Measurements from ENCODE around the gene KMT5B. TPM values are rescaled to one million over a fixed set of nuclear protein-coding genes. Genes with fewer than 3 reads are reported as not detected.

KMT5B gene
- total and polyA plus RNA-seq, 10 of the 15 experiments (the other 5 are each of a cell fraction or from before 2014, with no cell fraction given): 4.7 to 21.8 (median 18.0) TPM

DNA sequence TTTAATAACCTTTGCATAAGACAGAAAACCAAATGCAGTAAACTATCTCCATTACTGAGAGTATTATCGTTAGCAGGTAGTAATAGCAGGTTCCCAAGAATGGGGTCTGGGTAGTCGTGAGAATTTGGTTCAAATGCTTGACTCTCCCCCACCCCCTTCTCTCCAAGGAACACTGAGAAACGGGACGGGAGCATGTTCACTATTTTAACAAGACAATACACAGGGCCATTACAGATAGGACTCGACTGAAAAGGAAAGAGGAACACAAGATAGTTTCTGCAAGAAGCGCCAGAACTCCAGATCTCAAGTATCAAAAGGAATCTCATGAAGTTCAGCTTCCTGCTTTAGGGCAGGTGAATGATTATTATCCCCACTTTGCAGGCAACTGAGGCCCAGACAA, 27.0 kb downstream of the KMT5B start (continued):
- TF ChIP-seq, protein P1, sequence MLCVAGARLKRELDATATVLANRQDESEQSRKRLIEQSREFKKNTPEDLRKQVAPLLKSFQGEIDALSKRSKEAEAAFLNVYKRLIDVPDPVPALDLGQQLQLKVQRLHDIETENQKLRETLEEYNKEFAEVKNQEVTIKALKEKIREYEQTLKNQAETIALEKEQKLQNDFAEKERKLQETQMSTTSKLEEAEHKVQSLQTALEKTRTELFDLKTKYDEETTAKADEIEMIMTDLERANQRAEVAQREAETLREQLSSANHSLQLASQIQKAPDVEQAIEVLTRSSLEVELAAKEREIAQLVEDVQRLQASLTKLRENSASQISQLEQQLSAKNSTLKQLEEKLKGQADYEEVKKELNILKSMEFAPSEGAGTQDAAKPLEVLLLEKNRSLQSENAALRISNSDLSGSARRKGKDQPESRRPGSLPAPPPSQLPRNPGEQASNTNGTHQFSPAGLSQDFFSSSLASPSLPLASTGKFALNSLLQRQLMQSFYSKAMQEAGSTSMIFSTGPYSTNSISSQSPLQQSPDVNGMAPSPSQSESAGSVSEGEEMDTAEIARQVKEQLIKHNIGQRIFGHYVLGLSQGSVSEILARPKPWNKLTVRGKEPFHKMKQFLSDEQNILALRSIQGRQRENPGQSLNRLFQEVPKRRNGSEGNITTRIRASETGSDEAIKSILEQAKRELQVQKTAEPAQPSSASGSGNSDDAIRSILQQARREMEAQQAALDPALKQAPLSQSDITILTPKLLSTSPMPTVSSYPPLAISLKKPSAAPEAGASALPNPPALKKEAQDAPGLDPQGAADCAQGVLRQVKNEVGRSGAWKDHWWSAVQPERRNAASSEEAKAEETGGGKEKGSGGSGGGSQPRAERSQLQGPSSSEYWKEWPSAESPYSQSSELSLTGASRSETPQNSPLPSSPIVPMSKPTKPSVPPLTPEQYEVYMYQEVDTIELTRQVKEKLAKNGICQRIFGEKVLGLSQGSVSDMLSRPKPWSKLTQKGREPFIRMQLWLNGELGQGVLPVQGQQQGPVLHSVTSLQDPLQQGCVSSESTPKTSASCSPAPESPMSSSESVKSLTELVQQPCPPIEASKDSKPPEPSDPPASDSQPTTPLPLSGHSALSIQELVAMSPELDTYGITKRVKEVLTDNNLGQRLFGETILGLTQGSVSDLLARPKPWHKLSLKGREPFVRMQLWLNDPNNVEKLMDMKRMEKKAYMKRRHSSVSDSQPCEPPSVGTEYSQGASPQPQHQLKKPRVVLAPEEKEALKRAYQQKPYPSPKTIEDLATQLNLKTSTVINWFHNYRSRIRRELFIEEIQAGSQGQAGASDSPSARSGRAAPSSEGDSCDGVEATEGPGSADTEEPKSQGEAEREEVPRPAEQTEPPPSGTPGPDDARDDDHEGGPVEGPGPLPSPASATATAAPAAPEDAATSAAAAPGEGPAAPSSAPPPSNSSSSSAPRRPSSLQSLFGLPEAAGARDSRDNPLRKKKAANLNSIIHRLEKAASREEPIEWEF (IDR thresholded peaks at IDR 0.05; ENCODE audit: insufficient replicate concordance, low read depth, low read length): no peak

DNA sequence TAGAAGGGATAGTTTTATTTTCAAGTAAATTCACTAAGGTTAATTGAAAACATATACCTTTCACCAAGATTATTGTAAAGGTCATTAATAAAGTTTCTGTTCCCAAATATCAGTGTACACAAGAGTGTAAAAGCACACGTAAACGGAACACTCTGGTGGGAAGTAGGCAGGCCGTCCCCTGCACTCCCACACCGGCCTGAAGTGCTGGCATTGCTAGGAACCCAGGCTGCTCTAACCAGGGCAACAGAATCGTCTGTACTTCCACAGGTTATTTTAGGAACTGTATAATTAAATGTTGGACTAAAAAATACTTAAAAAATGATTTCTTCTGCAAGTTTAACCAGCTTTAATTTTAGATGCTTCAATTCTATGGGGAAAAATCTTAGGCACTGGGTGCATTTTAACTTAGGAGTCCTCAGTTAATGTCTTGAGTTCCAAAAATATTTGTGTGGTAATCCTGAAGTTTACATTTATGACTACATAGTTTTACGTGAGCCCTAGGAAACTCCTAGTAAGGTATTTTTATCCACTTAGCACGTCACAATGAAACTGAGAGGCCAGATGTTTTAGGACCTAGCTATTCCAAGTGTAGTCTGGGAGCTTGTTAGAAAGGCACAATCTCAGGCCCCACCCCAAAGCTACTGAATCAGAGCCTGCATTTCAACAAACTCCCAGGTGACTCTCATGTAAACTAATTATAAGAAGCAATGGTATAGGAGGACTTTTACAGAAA, 31.2 kb downstream of the KMT5B start:
- Histone ChIP-seq H2AFZ (ENCODE audit: control insufficient read depth, low read depth, low read length) (no peak overlapping the region), H3K9me3 (replicated peaks; ENCODE audit: control insufficient read depth, insufficient read depth, low read length) (no peaks in the 10 kb centered on the region), H3K4me2 (ENCODE audit: control insufficient read depth, insufficient read depth) (no peak overlapping the region), H3K4me1 (ENCODE audit: control insufficient read depth, insufficient read depth, low read length) (0 out of 2 replicates have a peak, but pooled peaks cover 4% of the 10 kb centered on the region), H4K20me1 (ENCODE audit: control insufficient read depth, insufficient read depth) (no peaks in the 10 kb centered on the region), H3K4me3 (no peak overlapping the region), H3K79me2 (ENCODE audit: control insufficient read depth, insufficient read depth, low read length) (no peaks in the 10 kb centered on the region), H3K9ac (ENCODE audit: control insufficient read depth, insufficient read depth, low read length) (no peak overlapping the region), H3K36me3 (ENCODE audit: control insufficient read depth in 2 of 2, insufficient read depth in 2 of 2, low read length in 1 of 2) (peaks cover 0 to 18% of the 10 kb centered on the region in 2 experiments; a peak in 3 of 4 replicates), H3K27ac (ENCODE audit: control insufficient read depth, insufficient read depth) (no peak overlapping the region), H3K27me3 (replicated peaks in 1 of 2; ENCODE audit: control insufficient read depth in 2 of 2, insufficient read depth in 2 of 2, low read length in 1 of 2) (no peaks in the 10 kb centered on the region)
- CTCF ChIA-PET: interaction anchor here (0.7 to 1.2 kb wide), 3 partner anchors 8 to 29 kb away, joined by 3 to 4 read pairs (median 3); no protein-coding TSS in a partner anchor
- no peak for DNase-seq (ENCODE audit: low read depth, low spot score)
- no TSS peak for BruUV-seq (replicated peaks)
- RAD21 ChIA-PET (ENCODE audit: unreplicated experiment): interaction anchor here (1.0 kb wide), 1 partner anchor 17 kb away, joined by 3 read pairs; no protein-coding TSS in a partner anchor
- 62% methylated on average over 7 of the region's 7 CpGs for WGBS (ENCODE audit: insufficient coverage, insufficient replicate concordance, low lambda C conversion rate, missing lambda C conversion rate)
- in situ Hi-C loops (cut with MboI) (no loop called here), intact Hi-C loops (cut with micrococcal nuclease; ENCODE audit: unreplicated experiment) (no loop called here)
- SMC1A ChIA-PET (ENCODE audit: uncharacterized antibody, unreplicated experiment): interaction anchor here (0.8 to 0.9 kb wide), 2 partner anchors 22 to 57 kb away, joined by 3 read pairs; no protein-coding TSS in a partner anchor
- POLR2A ChIA-PET: no interaction called here
- peak; percentile 42; the same call in 1 of the 2 replicates for TF ChIP-seq JUNB (IDR thresholded peaks at IDR 0.05)
- TF ChIP-seq CREM (IDR thresholded peaks at IDR 0.05; ENCODE audit: low read depth): peak; percentile 35; the same call in 1 of the 2 replicates
- no peak for TF ChIP-seq SP1 (IDR thresholded peaks at IDR 0.05; ENCODE audit: low read depth, low read length)
- no peak for TF ChIP-seq PAX8 (IDR thresholded peaks at IDR 0.05)
- 0 out of 2 replicates have a peak, but pooled peaks have one; percentile 18 for TF ChIP-seq EED (IDR thresholded peaks at IDR 0.05; ENCODE audit: low read depth)
- no peak for TF ChIP-seq FOXM1 (IDR thresholded peaks at IDR 0.05; ENCODE audit: low read depth, low read length)
- peak; percentile 15; the same call in 1 of the 2 replicates for TF ChIP-seq RUNX3 (IDR thresholded peaks at IDR 0.05; ENCODE audit: low read length)
- TF ChIP-seq, protein P2, sequence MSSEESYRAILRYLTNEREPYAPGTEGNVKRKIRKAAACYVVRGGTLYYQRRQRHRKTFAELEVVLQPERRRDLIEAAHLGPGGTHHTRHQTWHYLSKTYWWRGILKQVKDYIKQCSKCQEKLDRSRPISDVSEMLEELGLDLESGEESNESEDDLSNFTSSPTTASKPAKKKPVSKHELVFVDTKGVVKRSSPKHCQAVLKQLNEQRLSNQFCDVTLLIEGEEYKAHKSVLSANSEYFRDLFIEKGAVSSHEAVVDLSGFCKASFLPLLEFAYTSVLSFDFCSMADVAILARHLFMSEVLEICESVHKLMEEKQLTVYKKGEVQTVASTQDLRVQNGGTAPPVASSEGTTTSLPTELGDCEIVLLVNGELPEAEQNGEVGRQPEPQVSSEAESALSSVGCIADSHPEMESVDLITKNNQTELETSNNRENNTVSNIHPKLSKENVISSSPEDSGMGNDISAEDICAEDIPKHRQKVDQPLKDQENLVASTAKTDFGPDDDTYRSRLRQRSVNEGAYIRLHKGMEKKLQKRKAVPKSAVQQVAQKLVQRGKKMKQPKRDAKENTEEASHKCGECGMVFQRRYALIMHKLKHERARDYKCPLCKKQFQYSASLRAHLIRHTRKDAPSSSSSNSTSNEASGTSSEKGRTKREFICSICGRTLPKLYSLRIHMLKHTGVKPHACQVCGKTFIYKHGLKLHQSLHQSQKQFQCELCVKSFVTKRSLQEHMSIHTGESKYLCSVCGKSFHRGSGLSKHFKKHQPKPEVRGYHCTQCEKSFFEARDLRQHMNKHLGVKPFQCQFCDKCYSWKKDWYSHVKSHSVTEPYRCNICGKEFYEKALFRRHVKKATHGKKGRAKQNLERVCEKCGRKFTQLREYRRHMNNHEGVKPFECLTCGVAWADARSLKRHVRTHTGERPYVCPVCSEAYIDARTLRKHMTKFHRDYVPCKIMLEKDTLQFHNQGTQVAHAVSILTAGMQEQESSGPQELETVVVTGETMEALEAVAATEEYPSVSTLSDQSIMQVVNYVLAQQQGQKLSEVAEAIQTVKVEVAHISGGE (CRISPR knock-in tag; IDR thresholded peaks at IDR 0.05): no peak
- TF ChIP-seq MEF2A (IDR thresholded peaks at IDR 0.05; ENCODE audit: insufficient read depth, low read depth, low read length): peak; percentile 52; the same call in 1 of the 2 replicates
- TF ChIP-seq NR2F1 (conservative IDR thresholded peaks at IDR 0.05): no peak
- no peak for ATAC-seq
- no peak for FAIRE-seq
